Lower leg skin (tissue), 3 donors: ENCODE results near the gene CPEB3.

ENCODE experiments used
- CTCF ChIP-seq, 3 donors: fragments of 450-650 bp; IDR thresholded peaks; one replicate each; pipeline ENCODE4 v1.5.1; 2016; ENCODE audit warnings: antibody characterized with exemption in 3 of 3, mild to moderate bottlenecking in 3 of 3, moderate library complexity in 2 of 3
- POLR2A ChIP-seq, 2 donors: fragments of 450-650 bp; IDR thresholded peaks; one replicate each; pipeline ENCODE4 v1.6.1; 2016 to 2017; ENCODE audit warnings: antibody characterized with exemption in 2 of 2, mild to moderate bottlenecking in 1 of 2, moderate library complexity in 1 of 2

GRCh38 chr10:92177546-92177945, 113.3 kb downstream of the CPEB3 start:
- TF ChIP-seq CTCF (IDR thresholded peaks at IDR 0.05) (no peak), POLR2A (IDR thresholded peaks at IDR 0.05) (no peak)
